T-helper 9 cell (primary cell): Measurements from ENCODE around the gene C19orf67.

Experiments
- DNase-seq: peaks from one replicate; pipeline ENCODE4 v3.0.0-alpha.2; 2020
- total RNA-seq, 2 donors: gene quantifications; one replicate each; lab custom pipeline; 2026; lab: John Stamatoyannopoulos, UW

C19orf67 gene
- total RNA-seq, result 0.24 to 0.28 reads per million in 2 donors

GRCh38 chr19:14085309-14085995 is at the start of gene C19orf67:
Gene C19orf67 (minus strand): TSS chr19:14085783. CDS start chr19:14085627, 156 bp downstream.
- DNase-seq, result no peak

- no peak for DNase-seq
Measured at GRCh38 chr19:14135355-14135754, 49.8 kb upstream of the C19orf67 start.

GRCh38 chr19:14127929-14128509 is 42.4 kb upstream of the C19orf67 start:
- no peak for DNase-seq

- DNase-seq, result no peak
Measured at GRCh38 chr19:14127176-14127575, 41.6 kb upstream of the C19orf67 start.

GRCh38 chr19:14122924-14123323 is 37.3 kb upstream of the C19orf67 start:
- no peak for DNase-seq

GRCh38 chr19:14120497-14120780 is 34.9 kb upstream of the C19orf67 start:
- DNase-seq, result no peak

- DNase-seq, result no peak
Measured at GRCh38 chr19:14119644-14120496, 34.3 kb upstream of the C19orf67 start.

GRCh38 chr19:14119146-14119545 is 33.6 kb upstream of the C19orf67 start:
- DNase-seq, result no peak

- DNase-seq, result peak; percentile 38
Measured at GRCh38 chr19:14118165-14119051, 32.8 kb upstream of the C19orf67 start.

- DNase-seq, result peak; percentile 95
Measured at GRCh38 chr19:14117668-14118164, 32.1 kb upstream of the C19orf67 start, which contains the start of gene PRKACA. Gene PRKACA (minus strand): TSS chr19:14117762. CDS start chr19:14117547, 215 bp downstream.

- peak; percentile 9 for DNase-seq
Measured at GRCh38 chr19:14116918-14117578, 31.5 kb upstream of the C19orf67 start.

GRCh38 chr19:14116525-14116917 is 30.9 kb upstream of the C19orf67 start:
- DNase-seq, result no peak

GRCh38 chr19:14115756-14116155 is 30.2 kb upstream of the C19orf67 start:
- no peak for DNase-seq

- peak; percentile 36 for DNase-seq
Measured at GRCh38 chr19:14114854-14115253, 29.3 kb upstream of the C19orf67 start.

GRCh38 chr19:14114439-14114838 is 28.9 kb upstream of the C19orf67 start:
- no peak for DNase-seq

GRCh38 chr19:14113762-14114414 is 28.3 kb upstream of the C19orf67 start:
- DNase-seq, result peak; percentile 55

GRCh38 chr19:14112809-14113385 is 27.3 kb upstream of the C19orf67 start:
- DNase-seq, result no peak

- no peak for DNase-seq
Measured at GRCh38 chr19:14112051-14112808, 26.6 kb upstream of the C19orf67 start.

- DNase-seq, result no peak
Measured at GRCh38 chr19:14111486-14111885, 25.9 kb upstream of the C19orf67 start.

GRCh38 chr19:14110650-14111049 is 25.1 kb upstream of the C19orf67 start:
- no peak for DNase-seq
